Activated CD4-positive, alpha-beta T cell treated with anti-CD3 and anti-CD28 coated beads, Interleukin-2, Interleukin-4, amounts not matched to agents 100 ng/mL and 50 ng/mL, durations not matched to agents 16 hours and 8 hours (primary cell): ENCODE data around the gene CPZ.
A peak's percentile ranks its signal among the peaks of the same experiment; 100 is the strongest.

ENCODE experiments used
- DNase-seq: peaks from one replicate; pipeline ENCODE4 v3.0.0-alpha.2; 2020; ENCODE audit warnings: low spot score

CPZ gene

GRCh38 chr4:8581094-8581861, 11.3 kb upstream of the CPZ start:
- no peak for DNase-seq

DNA sequence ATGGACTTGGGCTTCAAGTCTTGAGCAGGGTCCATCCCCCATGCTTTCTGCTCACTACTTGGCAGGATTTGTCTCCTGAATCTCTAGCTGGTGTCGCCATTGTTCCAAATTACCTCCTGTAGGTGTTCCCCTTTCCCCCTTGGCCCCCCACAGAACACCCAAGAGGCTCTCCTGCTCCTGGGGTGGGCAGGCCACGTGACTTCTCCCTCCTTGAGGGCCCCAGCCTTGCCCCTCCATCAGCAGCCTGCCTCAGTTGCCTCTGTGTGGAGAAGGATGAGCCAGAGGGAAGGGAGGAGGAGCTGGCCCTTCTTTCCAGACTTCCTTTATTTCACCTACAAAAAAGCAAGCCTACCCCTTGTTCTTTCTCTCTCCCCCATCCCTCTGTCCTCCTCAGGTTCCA, 10.5 kb upstream of the CPZ start:
- no peak for DNase-seq

GRCh38 chr4:8582436-8582835, 10.1 kb upstream of the CPZ start:
- no peak for DNase-seq

DNA sequence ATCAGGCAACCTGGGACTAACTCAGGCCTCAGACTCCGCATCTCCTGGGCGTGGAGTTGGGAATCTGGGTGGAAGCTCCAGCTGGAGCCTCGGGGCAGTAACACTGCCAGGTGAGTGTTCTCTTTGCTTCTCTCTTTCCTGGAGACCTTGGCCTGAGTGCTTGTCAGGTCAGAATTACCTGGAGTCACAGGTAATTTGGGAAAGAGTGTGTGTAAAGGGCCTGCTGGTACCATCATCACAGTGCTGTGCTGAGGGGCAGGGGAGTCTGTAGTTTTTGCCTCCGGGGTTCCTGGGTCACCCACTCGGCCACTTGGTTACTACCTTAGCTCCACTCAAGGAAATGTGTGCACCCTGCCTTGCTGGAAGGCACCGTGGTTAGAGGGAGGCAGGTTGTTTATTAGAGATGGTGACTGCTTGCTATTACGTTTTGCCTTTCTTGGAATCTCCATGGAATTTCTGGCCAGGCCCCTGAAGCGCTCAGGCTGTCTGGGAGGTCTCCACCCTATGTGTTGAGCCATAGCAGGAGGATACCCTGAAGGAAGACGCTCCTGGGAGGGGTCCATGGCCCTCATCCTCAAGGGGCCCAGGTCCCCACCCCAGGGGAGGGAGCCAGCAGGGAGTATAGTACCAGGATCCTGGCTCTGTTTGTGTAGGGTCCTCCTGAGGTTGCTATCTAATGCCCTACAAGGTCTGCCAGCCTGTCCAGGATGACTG, 9.5 kb upstream of the CPZ start:
- no peak for DNase-seq

DNA sequence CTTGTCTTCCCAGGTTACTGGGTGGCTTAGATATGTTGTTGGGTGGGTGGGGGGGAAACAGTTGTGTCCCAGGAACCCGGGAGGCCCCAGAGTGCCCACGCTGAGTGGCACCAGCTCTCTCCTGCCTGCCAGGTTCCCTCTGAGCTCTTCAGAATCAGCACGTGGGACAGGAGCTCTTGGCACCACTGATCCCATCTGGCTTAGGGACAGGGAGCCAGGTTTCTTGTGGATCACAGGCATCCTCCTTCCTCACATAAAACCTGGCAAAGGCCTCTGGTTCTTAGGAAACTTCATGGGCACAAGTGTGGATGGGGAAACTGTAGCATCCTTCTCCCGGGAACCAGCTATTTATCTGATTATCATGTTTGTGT, 8.9 kb upstream of the CPZ start:
- no peak for DNase-seq

GRCh38 chr4:8585186-8585585, 7.4 kb upstream of the CPZ start:
- no peak for DNase-seq

DNA sequence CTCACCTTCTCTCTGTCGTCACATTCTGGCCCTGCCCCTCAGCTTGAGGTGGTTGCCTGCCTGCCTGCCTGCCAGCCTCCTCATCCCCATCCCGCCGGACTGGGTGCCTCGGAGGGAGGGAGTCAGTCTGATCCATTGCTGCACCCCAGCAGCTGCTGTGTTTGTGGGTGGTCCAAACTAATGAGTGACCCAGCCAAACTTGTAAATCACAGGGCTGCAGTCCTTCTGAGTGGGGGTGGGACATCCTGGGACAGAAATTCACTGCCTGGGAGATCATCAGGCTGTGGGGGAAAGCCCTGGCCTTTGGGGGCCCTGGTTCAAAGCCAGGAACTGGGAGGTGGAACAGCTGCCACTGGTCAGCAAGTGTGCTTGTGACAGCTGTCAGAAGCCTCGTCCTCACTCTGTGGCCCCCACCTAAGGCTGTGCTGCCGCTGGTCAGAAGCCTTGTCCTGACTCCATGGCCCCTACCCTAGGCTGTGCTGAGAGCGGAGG, 6.8 kb upstream of the CPZ start:
- no peak for DNase-seq

- DNase-seq = no peak
These were observed 6.3 kb upstream of the CPZ start for GRCh38 chr4:8586246-8586645.

DNA sequence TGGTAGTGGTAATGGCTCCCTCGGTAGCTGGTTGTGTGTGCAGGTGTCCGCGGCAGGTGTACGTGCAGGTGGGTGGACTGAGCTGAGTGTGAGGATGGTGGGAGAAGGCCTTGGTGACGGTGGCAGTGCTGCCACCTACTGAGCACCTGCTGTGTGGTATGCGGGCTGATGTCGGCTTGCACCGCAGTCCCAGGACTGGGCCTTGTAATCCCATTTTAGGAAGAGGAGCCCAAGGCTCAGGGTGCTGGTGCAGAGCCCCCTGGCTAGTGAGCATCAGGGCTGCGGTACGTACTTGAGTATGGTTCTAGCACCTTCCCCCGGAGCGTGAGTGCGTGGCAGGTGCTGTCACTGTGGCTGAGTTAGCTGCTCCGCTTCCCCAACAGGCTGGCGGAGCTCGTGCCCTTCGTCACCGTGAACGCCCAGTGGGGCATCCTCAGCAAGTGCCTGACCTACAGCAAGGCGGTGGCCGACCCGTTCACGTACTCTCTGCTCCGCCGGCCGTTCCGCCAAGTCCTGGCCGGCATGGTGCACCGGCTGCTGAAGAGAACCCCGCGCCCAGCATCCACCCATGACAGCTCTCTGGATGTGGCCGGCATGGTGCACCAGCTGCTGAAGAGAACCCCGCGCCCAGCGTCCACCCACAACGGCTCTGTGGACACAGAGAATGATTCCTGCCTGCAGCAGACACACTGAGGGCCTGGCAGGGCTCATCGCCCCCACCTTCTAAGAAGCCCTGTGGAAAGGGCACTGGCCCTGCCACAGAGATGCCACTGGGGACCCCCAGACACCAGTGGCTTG, 5.7 kb upstream of the CPZ start:
- DNase-seq = no peak

DNA sequence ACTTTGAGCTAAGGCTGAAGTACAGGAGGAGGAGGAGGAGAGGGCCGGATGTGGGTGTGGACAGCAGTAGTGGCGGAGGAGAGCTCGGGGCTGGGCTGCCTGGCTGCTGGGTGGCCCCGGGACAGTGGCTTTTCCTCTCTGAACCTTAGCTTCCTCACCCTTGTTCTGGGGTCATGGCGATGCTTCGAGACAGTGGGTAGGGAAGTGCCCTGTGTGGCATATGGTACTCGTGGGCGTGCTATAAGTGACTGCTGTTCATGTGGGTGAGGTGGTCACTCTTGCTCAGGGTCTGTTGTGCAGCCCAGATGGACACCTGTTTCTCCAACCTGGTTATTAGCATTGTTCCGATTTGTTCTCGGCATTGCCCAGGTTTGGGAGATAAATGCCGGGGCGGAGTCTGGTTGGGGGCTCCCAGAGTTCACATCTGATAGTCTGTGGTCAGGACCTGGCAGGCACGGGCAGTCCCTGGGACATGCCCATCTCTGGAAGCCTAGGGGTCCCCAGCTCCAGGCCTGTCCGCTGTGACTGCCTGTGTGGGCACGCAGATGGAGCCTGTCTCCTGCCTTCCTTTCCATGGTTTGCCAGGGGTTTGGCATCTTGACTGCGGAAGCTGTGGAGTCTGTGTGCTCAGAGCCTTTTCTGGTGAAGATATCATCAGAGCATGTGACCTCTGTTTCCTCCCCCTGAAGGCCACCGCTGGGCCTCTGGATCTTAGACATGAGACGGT, 4.9 kb upstream of the CPZ start:
- no peak for DNase-seq

GRCh38 chr4:8588196-8588470, 4.4 kb upstream of the CPZ start:
- no peak for DNase-seq

DNA sequence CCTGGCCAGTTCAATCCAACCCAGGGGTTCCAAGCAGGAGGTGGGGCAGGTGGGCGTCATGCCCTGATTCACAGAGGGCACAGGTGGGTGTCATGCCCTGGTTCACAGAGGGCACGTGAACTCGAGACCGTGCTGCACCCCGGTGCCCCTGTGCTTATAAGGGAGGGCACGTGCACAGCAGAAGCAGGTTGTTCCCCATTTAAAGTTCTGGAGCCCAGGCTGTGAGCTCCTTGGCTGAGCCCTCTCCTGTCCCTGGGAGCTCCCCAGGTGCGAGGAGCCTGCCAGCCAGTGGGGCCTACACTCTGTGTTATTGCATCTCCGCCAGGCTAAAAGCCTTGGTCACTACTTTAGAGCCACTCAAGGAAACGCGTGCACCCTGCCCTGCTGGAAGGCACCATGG, 3.2 kb upstream of the CPZ start:
- DNase-seq = no peak

DNA sequence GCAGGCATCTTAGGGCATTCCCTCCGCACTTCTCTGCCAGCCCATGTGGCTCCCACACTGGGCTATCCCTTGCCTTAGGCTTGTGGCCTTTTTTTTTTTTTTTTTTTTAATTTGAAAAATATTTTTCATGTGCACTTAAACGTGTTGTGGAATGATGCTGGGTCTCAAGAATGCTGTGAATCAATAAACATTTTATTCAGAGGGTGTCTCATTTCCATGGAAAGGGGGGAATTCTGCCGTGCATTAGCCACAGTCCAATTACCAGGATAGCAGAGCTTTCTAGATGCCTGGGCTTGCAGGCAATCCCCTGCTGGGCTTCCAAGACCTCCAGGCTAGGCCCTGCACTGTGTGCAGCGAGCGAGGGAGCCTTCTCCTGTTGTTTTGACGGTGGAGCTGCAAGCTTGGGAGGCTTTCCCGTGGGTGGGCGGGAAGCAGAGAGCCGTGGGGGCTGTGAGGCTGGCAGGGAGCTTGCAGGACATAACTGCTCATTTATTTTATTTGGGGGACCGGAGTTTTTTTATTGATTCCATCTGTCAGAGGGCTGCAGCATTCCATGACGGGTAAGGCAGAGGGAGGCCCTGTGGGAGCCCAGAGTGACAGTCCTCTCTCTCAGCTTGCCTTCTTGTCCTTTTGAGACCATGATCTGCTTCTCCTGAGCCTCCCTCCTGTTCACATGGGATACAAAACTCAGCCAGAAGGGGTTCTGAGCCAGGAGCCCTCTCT, 2.6 kb upstream of the CPZ start:
- no peak for DNase-seq

DNA sequence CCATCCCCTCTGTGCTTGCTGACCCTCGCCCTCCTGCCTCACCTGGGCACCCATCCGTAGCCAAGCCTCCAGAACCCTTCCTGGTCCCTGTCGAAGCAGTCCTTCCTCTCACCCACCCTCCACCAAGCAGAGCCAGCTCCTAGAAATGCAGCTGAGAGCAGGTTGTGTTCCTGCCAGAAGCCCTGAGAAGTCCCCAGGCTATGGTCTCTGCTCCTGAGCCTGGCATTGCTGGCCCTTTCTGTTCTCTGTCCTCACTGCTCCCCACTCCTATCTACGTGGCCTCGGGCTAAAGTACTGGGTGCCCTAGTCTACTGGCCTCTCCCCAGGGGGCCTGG, 2.1 kb upstream of the CPZ start:
- no peak for DNase-seq

- DNase-seq = no peak
These were observed 1.5 kb upstream of the CPZ start for GRCh38 chr4:8591114-8591513.

DNA sequence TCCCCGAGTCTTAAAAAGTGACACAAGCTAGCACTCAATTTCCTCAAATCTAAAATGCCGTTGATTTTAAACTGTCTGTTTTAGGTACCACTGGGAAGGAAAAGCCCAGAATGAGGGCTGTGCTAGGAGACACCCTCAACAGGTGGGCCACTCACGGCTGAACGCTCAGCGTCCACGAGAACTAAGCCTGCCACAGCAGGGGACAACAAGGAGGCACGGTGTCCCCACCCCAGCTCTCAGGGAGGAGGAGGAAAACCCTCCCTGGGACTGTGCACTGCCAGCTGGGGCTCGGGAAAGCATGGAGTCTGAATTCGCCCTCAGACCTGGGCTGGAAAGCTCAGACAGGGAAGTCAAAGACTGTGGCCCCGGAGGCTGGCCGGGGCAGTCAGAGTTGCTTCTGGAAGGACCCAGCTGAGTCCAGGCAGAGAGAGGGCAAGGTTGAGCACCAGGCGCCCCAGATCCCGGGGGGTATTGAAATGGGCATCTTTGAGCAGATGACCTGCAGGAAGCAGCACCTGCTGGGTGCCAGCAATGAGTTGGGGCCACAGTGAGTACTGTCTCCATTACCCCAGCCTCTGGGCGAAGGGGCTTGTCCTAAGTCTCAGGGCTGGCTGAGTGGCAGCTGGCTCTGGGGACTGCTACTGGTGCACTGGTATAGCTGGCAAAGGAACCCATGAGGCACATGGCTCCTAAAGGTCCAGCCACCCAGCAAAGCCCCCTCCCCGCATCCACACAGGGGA, 769 bp upstream of the CPZ start:
- DNase-seq = no peak

- DNase-seq = no peak
These were observed 915 bp downstream of the CPZ start for GRCh38 chr4:8593264-8594096.

DNA sequence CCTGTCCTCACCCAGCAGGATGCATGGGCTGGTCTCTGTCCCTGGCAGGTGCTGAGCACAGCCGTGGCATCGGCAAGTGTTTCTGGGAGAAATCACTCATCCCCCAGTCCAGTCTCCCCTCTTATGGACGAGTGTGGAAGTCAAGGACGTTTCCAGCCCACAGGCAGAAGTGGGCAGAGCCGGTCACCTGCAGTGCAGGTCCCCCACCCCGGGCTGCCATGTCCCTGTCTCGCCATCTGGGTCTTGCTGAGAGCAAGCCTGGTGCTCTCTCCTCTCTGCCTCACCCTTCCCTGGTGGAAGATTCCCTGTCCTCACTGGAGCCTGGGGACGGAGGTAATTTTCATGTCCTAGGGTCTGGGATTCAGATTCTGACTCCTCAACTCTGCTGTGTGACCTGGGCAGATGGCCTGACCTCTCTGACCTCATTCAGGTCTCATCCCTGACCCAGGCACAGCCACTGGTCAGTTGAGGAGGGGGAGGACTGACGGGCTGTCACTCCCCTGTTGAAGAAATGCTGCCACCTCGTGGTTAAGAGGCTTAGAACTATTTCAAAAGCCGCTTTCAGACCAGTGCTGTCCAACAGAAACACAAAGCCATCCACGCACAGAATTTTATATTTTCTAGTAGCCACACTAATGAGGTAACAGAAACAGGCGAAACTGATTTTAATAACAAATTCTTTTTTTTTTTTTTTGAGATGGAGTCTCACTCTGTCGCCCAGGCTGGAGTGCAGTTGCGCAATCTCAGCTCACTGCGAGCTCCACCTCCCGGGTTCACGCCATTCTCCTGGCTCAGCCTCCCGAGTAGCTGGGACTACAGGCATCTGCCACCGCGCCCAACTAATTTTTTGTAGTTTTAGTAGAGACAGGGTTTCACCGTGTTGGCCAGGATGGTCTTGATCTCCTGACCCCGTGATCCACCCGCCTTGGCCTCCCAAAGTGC, 1.8 kb downstream of the CPZ start:
- DNase-seq = peak; percentile 38
